ENCODE measurements around the gene UVRAG. TPM values are rescaled to one million over a fixed set of nuclear protein-coding genes. Genes with fewer than 3 reads are reported as not detected.
A peak's percentile ranks its signal among the peaks of the same experiment; 100 is the strongest.

Gene UVRAG
- total RNA-seq, 1 donor from 2014 or later, result 34.0 TPM

DNA sequence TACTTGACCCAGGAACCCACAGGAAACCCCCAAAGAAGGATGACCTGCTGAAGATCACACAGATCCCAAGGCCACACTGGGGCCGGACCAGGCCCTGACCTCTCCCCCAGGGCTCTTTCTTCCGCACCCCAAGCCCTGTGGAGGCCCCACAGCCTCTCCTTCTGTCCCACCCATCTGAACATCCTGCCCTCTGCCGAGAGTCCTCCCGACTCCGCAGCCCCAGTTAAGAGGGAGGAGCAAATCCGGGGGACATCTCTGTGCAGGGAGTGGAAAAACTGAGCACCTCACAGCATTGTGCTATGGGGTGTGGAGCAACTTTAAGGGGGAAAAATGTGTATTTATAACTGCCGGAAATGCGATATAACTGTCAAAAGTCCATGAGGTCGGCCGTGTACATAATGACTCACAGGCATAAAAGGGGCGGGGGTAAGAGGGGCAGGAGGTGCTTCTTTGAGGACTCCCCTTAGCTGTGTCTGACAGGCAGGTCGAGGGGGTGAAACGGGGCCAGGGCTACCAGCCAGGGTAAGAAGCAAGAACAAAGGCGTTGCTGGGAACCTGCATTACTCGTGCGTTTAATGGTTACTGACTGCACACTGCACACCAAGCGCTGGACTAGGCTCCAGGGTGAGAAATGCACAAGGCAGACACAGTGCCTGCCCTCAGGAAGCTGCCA, 334.1 kb downstream of the UVRAG start:
- DNase-seq (ENCODE audit: low spot score), result no peak
- Histone ChIP-seq H3K4me3 (no peak overlapping the region), H3K9me3 (ENCODE audit: low read depth) (no peaks in the 10 kb centered on the region), H3K36me3 (no peaks in the 10 kb centered on the region), H3K27me3 (peaks cover 25% of the 10 kb centered on the region), H4K20me1 (ENCODE audit: low read depth) (no peaks in the 10 kb centered on the region), H3K9ac (no peak overlapping the region), H3K27ac (no peak overlapping the region), H3K79me2 (ENCODE audit: low read depth) (no peaks in the 10 kb centered on the region), H3K4me1 (peaks cover 13% of the 10 kb centered on the region), H3F3A (ENCODE audit: low read depth) (no peaks in the 10 kb centered on the region), H2AFZ (replicated peaks) (no peak overlapping the region), H3K4me2 (no peak overlapping the region)
- no peaks in the 10 kb centered on the region for H3K9me3 Mint-ChIP-seq
- no peak for TF ChIP-seq CTCF (IDR thresholded peaks at IDR 0.05)
- no peak for TF ChIP-seq EZH2 (IDR thresholded peaks at IDR 0.05)
- TF ChIP-seq EZH2phosphoT487 (IDR thresholded peaks at IDR 0.05), result no peak
- H3K36me3 Mint-ChIP-seq, result no peaks in the 10 kb centered on the region
- no peak overlapping the region for H3K4me3 Mint-ChIP-seq
- peak overlapping the region; percentile 11 for H3K27ac Mint-ChIP-seq
- peaks cover 12% of the 10 kb centered on the region for H3K27me3 Mint-ChIP-seq (ENCODE audit: insufficient read depth, low read depth)
- H3K4me1 Mint-ChIP-seq, result peaks cover 22% of the 10 kb centered on the region

GRCh38 chr11:76149713-76150112, 334.7 kb downstream of the UVRAG start:
- no peak for DNase-seq (ENCODE audit: low spot score)
- no peaks in the 10 kb centered on the region for H3K36me3 ChIP-seq
- no peak overlapping the region for H3K27ac Mint-ChIP-seq

DNA sequence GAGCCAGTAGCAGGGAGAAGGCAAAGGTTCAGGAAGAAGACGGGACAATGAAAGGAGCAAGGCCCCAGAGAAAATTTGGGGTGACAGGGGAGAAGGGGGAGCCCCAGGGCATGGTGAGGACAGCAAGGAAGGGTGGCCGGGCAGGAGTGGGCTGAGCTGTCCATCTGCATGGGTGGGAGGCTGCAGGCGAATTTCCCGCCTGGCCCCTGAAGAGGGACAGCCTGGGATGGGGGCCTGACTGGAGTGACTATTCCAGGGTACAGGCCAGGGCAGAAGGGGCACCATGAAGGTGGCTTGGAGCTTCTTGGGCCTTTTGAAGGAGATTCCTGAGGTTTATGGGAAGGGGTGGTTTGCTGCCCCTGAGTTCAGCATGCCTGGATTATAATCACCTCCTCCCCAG, 335.1 kb downstream of the UVRAG start:
- no peak for TF ChIP-seq EZH2phosphoT487 (IDR thresholded peaks at IDR 0.05)
- no peak for TF ChIP-seq CTCF (IDR thresholded peaks at IDR 0.05)
- TF ChIP-seq EZH2 (IDR thresholded peaks at IDR 0.05), result no peak
- H3K79me2 ChIP-seq (ENCODE audit: low read depth), result no peaks in the 10 kb centered on the region
- peaks cover 13% of the 10 kb centered on the region for H3K4me1 ChIP-seq
- no peak overlapping the region for H3K4me2 ChIP-seq
- Mint-ChIP-seq H3K9me3 (no peaks in the 10 kb centered on the region), H3K4me3 (no peak overlapping the region), H3K4me1 (peaks cover 22% of the 10 kb centered on the region), H3K36me3 (no peaks in the 10 kb centered on the region), H3K27me3 (ENCODE audit: insufficient read depth, low read depth) (peaks cover 12% of the 10 kb centered on the region), H3K27ac (peak overlapping the region; percentile 60)
- no peak for DNase-seq (ENCODE audit: low spot score)
- no peak overlapping the region for H3K9ac ChIP-seq
- H3K4me3 ChIP-seq, result no peak overlapping the region
- no peaks in the 10 kb centered on the region for H3K9me3 ChIP-seq (ENCODE audit: low read depth)
- peaks cover 31% of the 10 kb centered on the region for H3K27me3 ChIP-seq
- H3K27ac ChIP-seq, result no peak overlapping the region
- no peaks in the 10 kb centered on the region for H4K20me1 ChIP-seq (ENCODE audit: low read depth)
- H3K36me3 ChIP-seq, result no peaks in the 10 kb centered on the region
- no peak overlapping the region for H2AFZ ChIP-seq (replicated peaks)
- H3F3A ChIP-seq (ENCODE audit: low read depth), result no peaks in the 10 kb centered on the region

More at GRCh38 chr11:76149713-76150112, 334.7 kb downstream of the UVRAG start:
- H3K9me3 Mint-ChIP-seq, result no peaks in the 10 kb centered on the region
- no peak overlapping the region for H3K4me3 Mint-ChIP-seq
- Histone ChIP-seq H3K27me3 (peaks cover 31% of the 10 kb centered on the region), H3K4me3 (no peak overlapping the region), H3K79me2 (ENCODE audit: low read depth) (no peaks in the 10 kb centered on the region), H4K20me1 (ENCODE audit: low read depth) (no peaks in the 10 kb centered on the region), H3K27ac (no peak overlapping the region), H2AFZ (replicated peaks) (no peak overlapping the region), H3K4me2 (no peak overlapping the region), H3F3A (ENCODE audit: low read depth) (no peaks in the 10 kb centered on the region), H3K9me3 (ENCODE audit: low read depth) (no peaks in the 10 kb centered on the region), H3K4me1 (peaks cover 13% of the 10 kb centered on the region), H3K9ac (no peak overlapping the region)
- TF ChIP-seq EZH2phosphoT487 (IDR thresholded peaks at IDR 0.05) (no peak), EZH2 (IDR thresholded peaks at IDR 0.05) (no peak), CTCF (IDR thresholded peaks at IDR 0.05) (no peak)
- peaks cover 22% of the 10 kb centered on the region for H3K4me1 Mint-ChIP-seq
- no peaks in the 10 kb centered on the region for H3K36me3 Mint-ChIP-seq
- H3K27me3 Mint-ChIP-seq (ENCODE audit: insufficient read depth, low read depth), result peaks cover 12% of the 10 kb centered on the region

Measured in neural progenitor cell (in vitro differentiated cells).